ENCODE measurements around the gene AVPR2.

AVPR2 gene

GRCh38 chrX:153926858-153927671 lies 22.6 kb downstream of the AVPR2 start:
- peak; percentile 6; the same call in 2 of the 3 replicates for ATAC-seq
- TF ChIP-seq ZNF70 (CRISPR knock-in tag; IDR thresholded peaks at IDR 0.05) = no peak

GRCh38 chrX:153927672-153927921 lies 23.1 kb downstream of the AVPR2 start:
- TF ChIP-seq ZC3H10 (CRISPR knock-in tag; IDR thresholded peaks at IDR 0.05) = no peak
- no peak for TF ChIP-seq TSHZ2 (CRISPR knock-in tag; IDR thresholded peaks at IDR 0.05)
- no peak for TF ChIP-seq CREB5 (CRISPR knock-in tag; IDR thresholded peaks at IDR 0.05; ENCODE audit: low read depth)
- TF ChIP-seq POU6F1 (CRISPR knock-in tag; IDR thresholded peaks at IDR 0.05; ENCODE audit: borderline replicate concordance, low read depth) = no peak
- no peak for TF ChIP-seq ZFP3 (CRISPR knock-in tag; IDR thresholded peaks at IDR 0.05)
- TF ChIP-seq ISL1 (CRISPR knock-in tag; IDR thresholded peaks at IDR 0.05) = no peak
- no peak for TF ChIP-seq ZNF8 (CRISPR knock-in tag; IDR thresholded peaks at IDR 0.05)
- TF ChIP-seq CSRNP3 (CRISPR knock-in tag; IDR thresholded peaks at IDR 0.05) = no peak
- TF ChIP-seq GLIS3 (CRISPR knock-in tag; IDR thresholded peaks at IDR 0.05) = no peak
- ATAC-seq = no peak; the same call in 1 of the 3 replicates

- TF ChIP-seq CREB5 (CRISPR knock-in tag; IDR thresholded peaks at IDR 0.05; ENCODE audit: low read depth) (no peak), OSR1 (CRISPR knock-in tag; IDR thresholded peaks at IDR 0.05) (no peak), ARNTL (CRISPR knock-in tag; IDR thresholded peaks at IDR 0.05; ENCODE audit: borderline replicate concordance, low read depth) (no peak), RARB (CRISPR knock-in tag; IDR thresholded peaks at IDR 0.05) (no peak), TSHZ2 (CRISPR knock-in tag; IDR thresholded peaks at IDR 0.05) (0 out of 2 replicates have a peak, but pooled peaks have one; percentile 28), ZFP3 (CRISPR knock-in tag; IDR thresholded peaks at IDR 0.05) (no peak), ZNF8 (CRISPR knock-in tag; IDR thresholded peaks at IDR 0.05) (no peak), CSDC2 (CRISPR knock-in tag; IDR thresholded peaks at IDR 0.05) (peak; percentile 12; the same call in 1 of the 2 replicates), ZNF70 (CRISPR knock-in tag; IDR thresholded peaks at IDR 0.05) (no peak), PATZ1 (CRISPR knock-in tag; IDR thresholded peaks at IDR 0.05; ENCODE audit: borderline replicate concordance) (no peak), GLIS3 (CRISPR knock-in tag; IDR thresholded peaks at IDR 0.05) (no peak), ZFP30 (CRISPR knock-in tag; IDR thresholded peaks at IDR 0.05) (no peak), POU6F1 (CRISPR knock-in tag; IDR thresholded peaks at IDR 0.05; ENCODE audit: borderline replicate concordance, low read depth) (no peak), ESRRG (CRISPR knock-in tag; IDR thresholded peaks at IDR 0.05) (no peak), CSRNP3 (CRISPR knock-in tag; IDR thresholded peaks at IDR 0.05) (no peak)
- ATAC-seq = peak; percentile 95
Measured at GRCh38 chrX:153927922-153928760, 23.7 kb downstream of the AVPR2 start.
